Suprapubic skin (tissue), 4 donors: ENCODE measurements around the gene APC2.

Experiments
- CTCF ChIP-seq, 2 donors: fragments of 200-600 bp in 1 of 2; fragments of 450-650 bp in 1 of 2; sonication (generic) in 1 of 2; IDR thresholded peaks; one replicate each; pipeline ENCODE4 v1.5.1; 2016 to 2019; ENCODE audit warnings: antibody characterized with exemption in 2 of 2, mild to moderate bottlenecking in 1 of 2, moderate library complexity in 1 of 2
- POLR2A ChIP-seq, 2 donors: fragments of 450-650 bp; IDR thresholded peaks; one replicate each; pipeline ENCODE4 v1.6.1; 2017; ENCODE audit warnings: antibody characterized with exemption in 2 of 2, mild to moderate bottlenecking in 2 of 2, moderate library complexity in 2 of 2
- POLR2AphosphoS5 ChIP-seq, 3 donors: sonication (generic); formaldehyde crosslinking; IDR thresholded peaks; one replicate each; pipeline ENCODE4 v1.6.1; 2017; ENCODE audit warnings: antibody characterized with exemption in 3 of 3

GRCh38 chr19:1441677-1442438, 8.1 kb upstream of the APC2 start:
- TF ChIP-seq CTCF (IDR thresholded peaks at IDR 0.05): no peak
- no peak for TF ChIP-seq POLR2A (IDR thresholded peaks at IDR 0.05)
- no peak for TF ChIP-seq POLR2AphosphoS5 (IDR thresholded peaks at IDR 0.05)
